ENCODE data around the gene KDM4B.

The KDM4B gene

DNA sequence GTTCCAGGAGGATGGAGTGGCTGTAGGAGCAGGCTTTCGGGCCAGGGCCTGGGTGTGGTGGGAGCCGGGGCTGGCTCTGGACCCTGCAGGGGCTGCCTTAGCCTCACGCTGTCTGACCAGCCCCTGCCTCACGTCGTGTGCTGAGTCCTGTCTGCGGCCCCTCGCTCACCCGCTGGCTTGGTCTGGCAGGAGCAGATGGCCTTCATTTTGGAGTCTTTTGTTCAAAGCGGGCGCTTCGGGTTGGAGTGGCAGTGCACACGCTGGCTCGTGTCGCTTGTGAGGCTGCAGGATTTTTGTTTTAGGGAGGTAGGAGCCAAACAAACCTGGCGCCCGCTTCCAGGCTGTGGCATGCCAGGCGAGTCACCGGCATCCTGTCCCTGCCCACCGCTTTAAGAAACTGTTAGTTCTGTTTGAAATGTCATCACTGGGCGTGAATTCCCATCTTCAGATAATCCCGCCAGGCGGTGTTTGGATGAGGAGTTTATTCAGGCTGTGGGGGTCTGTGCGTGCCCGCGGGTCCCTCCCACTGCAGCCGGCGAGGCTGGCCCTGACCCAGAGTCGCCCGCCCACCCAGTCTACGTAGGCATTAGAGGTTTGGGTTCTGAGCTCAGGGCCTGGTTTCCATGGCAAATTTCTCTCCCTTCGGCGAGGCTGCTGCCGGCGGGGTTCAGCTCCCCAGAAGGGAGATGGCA, 89.8 kb downstream of the KDM4B start:
- intact Hi-C loops (cut with DNase I) = no loop called here
- DNase-seq = peak in 7 of 10 donors; percentile 46 to 93 (median 72)

DNA sequence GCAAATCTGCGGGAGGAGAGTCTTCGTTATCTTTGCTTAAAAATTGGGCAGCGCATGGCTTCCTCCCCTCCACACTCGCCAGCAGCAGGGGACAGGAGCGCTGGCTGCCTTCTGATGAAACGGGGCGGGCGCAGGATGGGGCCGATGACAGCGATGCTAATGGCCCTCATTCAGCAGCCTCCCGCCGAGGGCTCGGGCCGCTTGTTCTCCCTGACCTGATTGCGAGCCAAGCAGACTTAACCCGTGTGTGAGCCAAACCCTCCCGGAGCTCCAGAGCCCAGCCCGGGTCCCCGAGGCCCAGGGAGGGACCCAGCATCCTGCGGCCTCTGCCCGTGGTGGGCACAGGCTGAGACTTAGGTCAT, 90.3 kb downstream of the KDM4B start:
- intact Hi-C loops (cut with DNase I) = no loop called here
- peak in 1 of 10 donors; percentile 84 for DNase-seq

DNA sequence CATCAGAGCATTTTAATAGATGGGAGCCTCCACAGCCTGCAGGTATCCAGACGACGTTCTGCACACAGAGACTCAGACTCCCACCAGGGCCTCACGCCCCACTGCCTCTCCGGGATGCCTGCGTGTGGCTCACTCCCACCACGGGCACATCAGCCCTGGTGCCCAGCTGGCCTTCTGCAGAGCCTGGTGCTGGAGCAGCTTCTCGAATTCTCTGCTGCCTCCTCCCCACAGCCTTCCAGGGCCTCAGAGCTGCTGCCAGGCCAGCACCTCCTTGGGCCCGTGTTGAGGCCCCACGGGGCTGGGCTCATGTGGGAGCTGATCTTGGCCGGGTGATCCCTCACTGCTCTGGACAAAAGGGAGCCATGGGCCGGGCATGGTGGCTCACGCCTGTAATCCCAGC, 90.9 kb downstream of the KDM4B start:
- intact Hi-C loops (cut with DNase I) = no loop called here

DNA sequence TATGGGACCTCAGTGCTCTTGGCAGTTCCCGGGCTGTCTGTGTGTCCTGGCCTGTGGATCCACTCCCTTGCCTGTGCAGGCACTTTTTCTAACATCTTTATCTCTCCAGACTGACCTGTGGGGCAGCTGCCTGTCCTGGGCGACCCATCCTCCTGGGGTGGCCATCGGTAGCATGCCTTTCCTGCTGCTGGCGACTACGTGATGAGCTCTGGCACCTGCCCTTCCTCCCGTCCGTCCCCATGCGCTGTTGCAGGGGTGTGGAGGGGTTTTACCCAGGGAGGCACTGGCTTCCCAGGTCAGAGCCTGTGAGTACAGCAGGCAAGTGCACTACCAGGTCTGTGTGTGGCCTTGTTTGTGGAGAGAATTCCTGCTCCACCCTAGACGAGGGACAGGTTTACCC, 93.3 kb downstream of the KDM4B start:
- intact Hi-C loops (cut with DNase I) = no loop called here
- no peak for DNase-seq

More for the DNA sequence above, 90.9 kb downstream of the KDM4B start:
- DNase-seq = no peak

DNA sequence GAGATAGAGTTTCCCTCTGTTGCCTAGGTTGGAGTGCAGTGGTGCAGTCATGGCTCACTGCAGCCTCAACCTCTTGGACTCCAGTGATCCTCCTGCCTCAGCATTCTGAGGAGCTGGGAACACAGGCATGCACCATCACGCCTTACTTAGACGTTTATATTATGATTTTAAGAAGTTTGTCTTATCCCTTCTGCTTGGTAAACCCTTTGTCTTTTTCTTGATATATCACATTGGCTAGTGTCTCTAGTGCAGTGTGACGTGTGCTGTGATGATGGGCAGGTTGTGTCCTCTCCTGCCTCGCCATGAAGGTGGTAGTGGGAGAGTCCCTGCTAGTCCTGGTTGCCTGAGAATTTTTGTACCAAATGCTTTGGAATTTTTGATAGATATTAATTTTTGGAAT, 93.9 kb downstream of the KDM4B start:
- intact Hi-C loops (cut with DNase I) = no loop called here
- no peak for DNase-seq

DNA sequence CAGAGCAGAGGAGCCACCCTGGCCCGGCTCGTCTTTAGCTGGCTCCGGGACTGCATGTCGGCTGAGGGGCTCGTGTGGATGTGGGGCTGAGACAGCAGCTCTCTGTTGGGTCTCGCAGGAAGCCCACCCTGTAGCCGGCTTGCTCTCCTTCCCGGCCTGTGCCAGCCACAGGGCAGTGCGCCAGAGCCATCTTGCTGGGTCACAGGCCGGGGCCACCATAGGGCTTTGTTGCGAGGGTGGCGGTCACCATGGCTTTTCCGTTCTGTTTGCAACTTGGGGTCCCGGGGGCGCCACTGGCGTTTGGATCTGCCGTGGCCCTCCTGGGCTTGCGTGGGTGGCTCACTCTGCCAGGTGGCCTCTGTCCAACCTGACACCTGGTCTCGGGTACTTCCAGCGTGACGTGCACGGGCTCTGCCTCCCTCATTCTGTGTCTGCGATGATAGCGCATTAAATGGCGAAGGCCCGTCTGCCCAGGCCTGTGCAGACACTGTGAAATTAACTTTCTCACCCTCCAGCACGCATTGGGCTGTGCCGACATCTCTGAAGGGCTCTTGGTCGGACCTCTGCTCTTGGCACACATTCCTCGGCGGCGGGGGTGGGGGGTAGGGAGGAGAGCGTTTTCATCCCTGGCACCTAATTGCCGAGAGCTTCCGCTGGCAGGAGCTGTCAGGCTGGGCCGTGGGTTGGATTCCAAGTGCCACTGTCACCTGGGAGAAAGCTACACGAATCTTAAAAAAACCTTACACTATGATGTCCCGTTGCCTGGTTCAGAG, 95.1 kb downstream of the KDM4B start:
- no peak for DNase-seq
- intact Hi-C loops (cut with DNase I) = no loop called here

DNA sequence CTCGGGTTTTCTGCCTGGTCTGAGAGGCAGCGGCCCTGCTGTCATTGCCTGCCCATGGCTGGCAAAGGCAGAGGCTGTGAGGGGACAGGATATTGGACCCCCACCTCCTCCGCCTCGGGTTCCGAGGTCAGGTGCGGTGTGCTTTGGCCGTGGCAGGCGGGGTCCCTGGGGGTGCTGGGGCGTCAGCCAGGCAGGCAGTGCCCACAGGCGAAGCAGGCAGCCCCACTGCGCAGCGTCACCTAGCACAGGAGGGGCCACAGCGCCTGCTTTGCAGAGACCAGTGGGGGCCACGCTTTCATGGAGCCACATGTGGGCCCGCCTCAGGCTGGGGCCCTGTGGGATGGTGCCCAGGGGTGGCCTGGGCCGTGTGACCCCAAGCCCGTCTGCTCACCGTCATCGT, 96.0 kb downstream of the KDM4B start:
- intact Hi-C loops (cut with DNase I) = no loop called here
- DNase-seq = peak in 1 of 10 donors; percentile 78

DNA sequence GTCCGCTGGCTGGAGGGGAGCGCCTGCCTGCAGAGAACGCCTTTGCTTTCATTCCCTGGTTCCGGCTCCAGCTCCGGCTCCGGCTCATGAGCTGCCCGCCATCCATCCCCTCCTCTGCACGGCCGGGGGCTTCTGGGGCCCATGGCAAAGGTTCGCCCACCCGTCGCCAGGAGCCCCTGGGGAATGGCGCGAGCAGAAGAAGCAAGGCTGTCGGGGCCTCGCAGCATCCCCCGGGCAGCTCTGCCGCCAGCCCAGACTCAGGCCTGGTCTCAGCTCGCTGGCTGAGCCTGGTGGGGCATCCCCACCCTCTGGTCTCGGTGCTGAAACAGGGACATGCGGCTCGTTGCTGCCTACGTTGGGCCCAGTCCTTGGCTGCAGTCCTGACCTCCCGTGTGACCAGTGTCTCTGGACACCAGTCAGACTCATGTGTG, 96.8 kb downstream of the KDM4B start:
- peak in 1 of 10 donors; percentile 76 for DNase-seq
- intact Hi-C loops (cut with DNase I) = no loop called here

DNA sequence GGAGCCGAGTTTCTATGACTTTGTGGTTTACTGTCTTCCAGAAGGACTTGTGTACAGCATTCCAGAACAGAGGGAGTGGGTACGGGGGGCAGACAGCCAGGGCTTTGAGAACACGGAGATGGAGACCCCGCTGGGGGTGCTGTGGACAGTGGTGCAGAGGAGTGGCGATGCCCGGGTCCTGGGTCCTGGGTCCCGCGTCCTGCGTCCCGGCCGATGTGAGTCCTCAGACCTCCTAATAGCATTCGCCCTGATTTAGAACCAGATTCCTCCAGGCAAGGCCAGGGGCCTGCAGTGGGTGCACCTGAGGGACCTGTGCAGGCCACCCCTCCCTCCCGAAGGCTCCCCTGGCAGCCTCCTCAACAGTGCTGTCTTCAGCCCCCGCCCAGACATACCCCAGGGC, 97.9 kb downstream of the KDM4B start:
- intact Hi-C loops (cut with DNase I) = no loop called here
- DNase-seq = no peak

DNA sequence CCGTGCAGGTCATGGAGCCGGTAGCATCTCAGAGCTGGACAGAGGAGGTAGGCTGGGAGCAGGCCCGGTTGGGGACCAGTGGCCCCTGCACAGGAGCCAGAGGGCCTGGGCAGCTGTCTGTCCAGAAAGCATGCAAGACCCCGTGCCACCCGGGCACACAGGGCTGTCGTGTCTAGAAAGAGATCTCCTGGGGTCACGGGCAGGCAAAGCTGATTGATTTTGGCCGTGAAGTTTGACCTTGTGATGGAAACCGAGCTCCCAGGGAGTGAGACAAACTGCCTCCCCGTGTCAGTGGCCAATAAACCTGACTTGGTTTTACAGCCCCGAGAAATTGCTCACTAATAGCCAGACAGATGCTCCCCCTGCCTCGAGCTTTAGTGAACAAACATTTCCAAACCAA, 98.8 kb downstream of the KDM4B start:
- intact Hi-C loops (cut with DNase I) = no loop called here

DNA sequence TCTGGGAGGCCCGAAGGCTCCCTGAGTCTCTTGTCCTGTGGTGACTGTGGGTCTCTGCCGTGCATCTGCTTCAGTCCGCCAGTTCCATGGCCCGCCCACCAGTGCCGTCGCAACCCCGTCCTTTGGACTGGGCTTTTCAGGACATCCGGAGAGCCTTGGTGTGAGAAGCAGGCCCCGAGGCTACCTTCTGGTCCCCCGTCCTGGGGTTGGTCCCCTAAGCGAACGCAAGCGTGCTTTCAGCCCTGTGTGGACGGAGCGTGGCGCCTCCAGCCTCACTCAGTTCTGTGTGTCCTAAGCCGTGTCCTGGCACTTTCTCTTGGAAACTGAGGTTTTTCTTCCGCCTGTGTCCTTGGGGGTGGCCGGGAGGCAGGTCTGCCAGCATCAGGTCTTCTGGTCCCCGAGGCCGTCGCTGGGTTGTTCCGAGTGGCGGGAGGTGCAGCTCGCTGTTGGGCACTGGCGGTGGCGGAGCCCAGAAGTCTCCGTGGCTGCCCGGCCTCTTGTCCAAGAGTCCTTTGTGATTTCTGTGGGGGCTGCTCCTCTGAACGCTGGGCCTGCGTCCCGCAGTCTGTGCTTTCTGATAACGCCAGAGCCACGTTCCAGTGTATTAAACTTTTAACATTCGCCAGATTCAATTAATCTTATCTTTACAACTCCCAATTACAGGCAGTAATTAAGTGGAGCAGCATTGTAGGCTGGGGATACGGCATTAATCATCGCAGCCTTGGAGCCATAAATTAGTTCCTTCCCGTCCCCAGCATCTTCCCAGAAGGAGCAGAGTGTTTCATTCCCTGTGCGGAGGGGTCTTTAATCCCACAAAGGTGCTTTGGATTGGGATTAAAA, 99.5 kb downstream of the KDM4B start:
- intact Hi-C loops (cut with DNase I) = no loop called here
- peak in 1 of 10 donors; percentile 83 for DNase-seq

More for the DNA sequence above, 98.8 kb downstream of the KDM4B start:
- no peak for DNase-seq

DNA sequence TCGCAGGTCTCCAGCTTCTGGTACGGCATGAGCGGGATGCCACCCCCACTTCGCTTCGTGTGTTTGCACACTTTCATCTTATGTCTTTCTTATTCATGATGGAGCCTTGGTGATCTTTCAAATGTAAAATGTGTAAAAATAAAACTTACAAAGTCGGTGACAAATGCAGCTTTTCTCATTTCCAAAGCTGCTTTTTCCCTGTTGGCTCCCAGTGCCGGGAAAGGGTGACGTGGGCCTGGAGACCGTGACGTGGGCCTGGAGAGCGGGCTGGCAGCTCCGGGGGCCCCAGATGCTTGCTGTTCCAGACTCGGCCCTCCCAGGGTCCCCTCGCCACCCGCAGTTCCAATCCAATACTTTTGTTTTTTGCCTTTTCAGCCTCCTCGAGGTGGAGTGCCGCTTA, 101.4 kb downstream of the KDM4B start:
- peak in 3 of 10 donors; percentile 85 to 91 (median 88) for DNase-seq
- intact Hi-C loops (cut with DNase I) = no loop called here

DNA sequence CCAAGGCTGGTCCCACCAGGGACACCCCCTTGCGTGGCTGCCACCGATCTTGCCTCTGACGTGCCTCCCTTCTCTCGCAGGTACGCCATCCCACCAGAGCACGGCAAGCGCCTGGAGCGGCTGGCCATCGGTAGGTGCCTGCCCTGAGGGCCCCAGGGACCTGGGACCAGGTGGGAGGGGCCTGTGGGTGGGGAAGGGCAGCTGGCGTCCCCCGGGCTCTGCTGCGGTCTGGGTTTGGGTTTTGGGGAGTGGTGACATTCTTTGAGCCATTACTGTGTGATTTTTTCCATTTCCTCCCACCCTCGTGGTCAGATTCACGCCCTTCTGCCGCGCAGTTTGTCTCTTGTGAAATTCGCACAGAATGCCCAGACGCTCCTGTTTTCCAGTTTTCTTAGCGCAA, 102.0 kb downstream of the KDM4B start:
- intact Hi-C loops (cut with DNase I) = no loop called here
- DNase-seq = no peak

DNA sequence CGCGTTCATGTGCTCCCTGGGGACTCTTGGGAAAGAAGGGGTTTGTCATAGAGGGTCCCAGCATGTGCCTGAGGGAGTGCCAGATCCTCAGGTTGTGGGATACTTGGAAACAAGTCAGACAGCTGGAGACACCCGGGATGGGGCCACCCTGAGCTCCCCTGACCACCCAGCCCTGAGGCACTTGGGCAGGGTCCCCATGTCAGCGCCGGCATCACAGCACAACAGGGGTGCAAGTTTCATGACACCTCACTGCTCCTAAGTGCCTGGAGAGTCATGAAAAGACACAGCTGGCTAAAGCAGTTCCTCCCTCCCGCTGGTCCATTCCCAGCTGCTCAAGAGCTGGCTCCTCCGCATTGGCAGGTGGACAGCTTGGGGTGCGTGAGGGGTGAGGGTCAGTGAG, 102.7 kb downstream of the KDM4B start:
- no peak for DNase-seq
- intact Hi-C loops (cut with DNase I) = no loop called here

DNA sequence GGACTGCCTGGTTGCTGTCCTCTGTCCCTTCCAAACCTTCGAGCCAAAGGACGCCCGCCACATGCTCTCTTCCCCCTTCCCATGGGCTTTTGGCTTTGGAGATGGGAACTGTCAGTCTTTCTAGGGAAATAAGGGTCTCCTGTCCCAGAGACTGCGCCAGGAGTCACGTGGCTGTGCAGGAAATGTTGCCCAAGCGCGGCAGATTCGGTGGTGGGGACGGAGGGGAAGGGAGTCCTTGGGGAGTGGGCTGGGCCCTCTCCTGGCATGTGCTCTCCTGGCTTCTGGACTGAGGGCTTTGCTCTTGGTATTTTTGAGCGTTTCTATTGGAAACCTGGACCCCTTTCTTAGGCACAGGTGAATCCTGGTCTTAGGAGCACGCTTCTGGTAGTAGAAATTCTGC, 103.2 kb downstream of the KDM4B start:
- no peak for DNase-seq
- intact Hi-C loops (cut with DNase I) = no loop called here

DNA sequence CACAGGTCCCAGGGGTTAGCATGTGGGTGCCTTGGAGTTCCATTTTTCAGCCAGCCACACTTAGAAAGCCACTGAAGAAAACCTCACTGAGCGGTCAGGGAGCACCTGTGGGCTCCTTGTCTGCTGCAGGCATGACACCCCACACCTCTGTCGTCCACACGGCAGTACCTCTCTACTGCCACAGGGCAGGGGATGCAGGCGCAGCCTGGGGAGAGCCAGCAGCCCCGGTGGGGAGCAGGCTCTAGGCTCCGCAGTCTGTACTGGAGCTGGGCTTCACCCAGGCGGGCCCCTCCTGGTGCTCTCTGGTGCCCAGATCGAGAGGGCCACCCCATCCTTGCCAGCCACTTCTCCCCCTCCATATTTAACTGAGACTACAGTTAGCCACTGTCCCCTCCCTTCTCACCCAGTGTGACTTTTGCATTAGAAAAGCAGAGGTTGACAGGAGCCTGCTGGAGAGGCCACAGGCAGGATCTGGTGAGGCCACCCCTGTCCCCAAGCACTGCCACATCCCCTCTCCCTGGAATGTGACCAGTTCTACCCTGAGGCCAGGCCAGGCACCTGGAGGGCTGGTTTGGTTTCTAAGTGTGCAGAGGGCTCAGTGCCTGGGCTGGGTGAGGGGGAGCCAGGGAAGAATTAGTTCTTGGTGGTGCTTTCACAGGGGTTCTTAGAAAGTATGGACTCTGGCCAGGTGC, 104.4 kb downstream of the KDM4B start:
- DNase-seq = peak in 1 of 10 donors; percentile 76
- intact Hi-C loops (cut with DNase I) = no loop called here

DNA sequence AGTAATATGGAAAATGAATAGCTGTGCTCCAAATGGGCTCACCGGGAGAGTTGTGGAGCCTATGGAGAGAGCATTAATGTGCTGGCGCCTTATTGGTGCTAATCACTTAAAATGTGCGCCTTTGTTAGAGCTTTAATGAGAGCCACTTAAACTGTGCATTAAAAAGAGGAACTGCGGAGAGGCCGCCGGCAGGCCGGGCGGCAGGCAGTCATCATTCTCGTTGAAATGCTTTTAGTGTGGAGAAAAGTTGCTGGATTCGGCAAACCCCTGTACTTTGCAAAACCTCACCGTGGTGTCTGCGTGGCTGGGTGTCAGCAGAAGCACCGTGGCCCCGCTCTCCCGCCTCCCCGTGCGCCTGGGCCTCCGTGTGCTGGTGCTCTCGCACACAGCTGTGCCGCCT, 105.5 kb downstream of the KDM4B start:
- intact Hi-C loops (cut with DNase I) = no loop called here
- DNase-seq = no peak

DNA sequence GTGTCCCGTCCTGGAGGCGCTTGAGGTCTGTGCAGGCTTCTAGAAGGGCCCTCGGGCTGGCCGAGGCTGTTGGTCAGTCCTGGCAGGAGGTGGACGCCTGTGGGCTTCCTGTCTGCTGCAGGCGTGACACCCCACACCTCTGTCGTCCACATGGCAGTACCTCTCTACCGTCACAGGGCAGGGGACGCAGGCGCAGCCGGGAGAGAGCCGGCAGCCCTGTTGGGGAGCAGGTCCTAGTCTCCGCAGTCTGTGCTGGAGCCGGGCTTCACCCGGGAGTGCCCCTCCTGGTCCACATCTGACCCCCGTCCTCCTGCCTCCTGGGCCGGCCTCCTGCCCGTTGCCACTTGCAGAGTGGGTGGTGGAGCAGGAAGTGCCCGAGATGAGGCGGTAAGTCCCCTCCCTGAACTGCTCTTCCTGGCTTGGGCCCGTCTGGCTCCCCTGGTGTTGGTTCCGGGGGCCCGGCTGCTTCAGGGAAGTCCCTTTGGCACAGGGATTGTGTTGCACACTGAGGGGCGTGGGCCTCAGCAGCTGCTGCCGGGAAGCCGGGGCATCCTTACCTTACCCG, 106.0 kb downstream of the KDM4B start:
- DNase-seq = no peak
- intact Hi-C loops (cut with DNase I) = no loop called here

DNA sequence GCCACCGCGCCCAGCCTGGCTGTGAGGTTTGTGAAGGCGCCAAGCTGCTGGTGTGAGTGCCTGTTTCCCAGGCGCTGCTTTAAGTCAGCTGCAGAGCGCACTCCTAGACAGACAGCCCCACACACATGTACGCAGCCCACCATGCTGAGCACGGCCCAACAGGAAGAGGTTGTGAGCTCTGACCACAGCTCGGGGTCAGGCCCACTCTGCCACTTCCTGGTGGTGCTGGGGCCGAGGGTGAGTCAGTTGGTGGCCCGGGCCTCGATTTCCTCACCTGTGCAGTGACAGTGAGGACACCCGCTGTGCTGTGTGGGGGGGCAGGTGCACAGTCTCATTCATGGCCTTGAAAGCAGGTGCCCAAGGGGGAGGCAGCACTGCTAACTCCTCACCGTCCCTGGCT, 106.7 kb downstream of the KDM4B start:
- intact Hi-C loops (cut with DNase I) = no loop called here

More for the DNA sequence above, 106.7 kb downstream of the KDM4B start:
- DNase-seq = peak in 1 of 10 donors; percentile 55

Data from posterior cingulate gyrus (tissue), 11 donors.